Left hindlimb (tissue), 1 donor: ENCODE results near the gene TBXAS1.

Experiments
- DNase-seq: peaks from one replicate; pipeline ENCODE4 v3.0.0-alpha.2; 2018

TBXAS1 gene

GRCh38 chr7:139857791-139858190 is 28.7 kb downstream of the TBXAS1 start:
- DNase-seq, result no peak

- DNase-seq, result no peak
Measured at GRCh38 chr7:139860090-139860775, 31.2 kb downstream of the TBXAS1 start.

GRCh38 chr7:139861803-139862202 is 32.7 kb downstream of the TBXAS1 start:
- no peak for DNase-seq

- no peak for DNase-seq
Measured at GRCh38 chr7:139866047-139866837, 37.2 kb downstream of the TBXAS1 start.

- DNase-seq, result no peak
Measured at GRCh38 chr7:139867847-139868246, 38.8 kb downstream of the TBXAS1 start.

GRCh38 chr7:139869886-139870285 is 40.8 kb downstream of the TBXAS1 start:
- no peak for DNase-seq

- no peak for DNase-seq
Measured at GRCh38 chr7:139870380-139870779, 41.3 kb downstream of the TBXAS1 start.

GRCh38 chr7:139871331-139871730 is 42.3 kb downstream of the TBXAS1 start:
- no peak for DNase-seq

- no peak for DNase-seq
Measured at GRCh38 chr7:139871820-139872219, 42.8 kb downstream of the TBXAS1 start.

GRCh38 chr7:139873593-139874301 is 44.7 kb downstream of the TBXAS1 start:
- no peak for DNase-seq

- no peak for DNase-seq
Measured at GRCh38 chr7:139874302-139874629, 45.2 kb downstream of the TBXAS1 start.

- no peak for DNase-seq
Measured at GRCh38 chr7:139875821-139876241, 46.8 kb downstream of the TBXAS1 start.

GRCh38 chr7:139876622-139877283 is 47.7 kb downstream of the TBXAS1 start:
- DNase-seq, result no peak

GRCh38 chr7:139883814-139884213 is 54.8 kb downstream of the TBXAS1 start:
- no peak for DNase-seq

- no peak for DNase-seq
Measured at GRCh38 chr7:139884441-139884840, 55.4 kb downstream of the TBXAS1 start.

GRCh38 chr7:139885511-139885910 is 56.4 kb downstream of the TBXAS1 start:
- DNase-seq, result no peak

GRCh38 chr7:139886206-139886605 is 57.1 kb downstream of the TBXAS1 start:
- DNase-seq, result no peak

- no peak for DNase-seq
Measured at GRCh38 chr7:139886899-139887298, 57.8 kb downstream of the TBXAS1 start.

- no peak for DNase-seq
Measured at GRCh38 chr7:139887992-139888481, 59.0 kb downstream of the TBXAS1 start.

- DNase-seq, result no peak
Measured at GRCh38 chr7:139889186-139889871, 60.3 kb downstream of the TBXAS1 start.

- DNase-seq, result no peak
Measured at GRCh38 chr7:139893461-139893860, 64.4 kb downstream of the TBXAS1 start.

GRCh38 chr7:139893999-139894398 is 64.9 kb downstream of the TBXAS1 start:
- DNase-seq, result no peak
